GM12878 (cell line): ENCODE measurements around the gene NPC1.

Experiments
- CBX3 ChIP-seq: fragments of 200-600 bp; sonication (generic); IDR thresholded peaks from 2 replicates; pipeline ENCODE4 v1.6.1; 2016; ENCODE audit warnings: low read depth, borderline replicate concordance
- CTCF ChIP-seq, 3 experiments: IDR thresholded peaks in 2 of 3; conservative IDR thresholded peaks in 1 of 3; 2 replicates each; pipeline ENCODE4 v1.5.1; 2011; ENCODE audit warnings: low read depth in 3 of 3, low read length in 3 of 3, mild to moderate bottlenecking in 3 of 3, control low read depth in 2 of 3, moderate library complexity in 2 of 3, inconsistent platforms in 1 of 3, mixed read lengths in 1 of 3; ENCODE audit not compliant: control insufficient read depth in 2 of 3, insufficient read depth in 1 of 3; ENCODE audit errors: extremely low read depth in 1 of 3
- CUX1 ChIP-seq: IDR thresholded peaks from 2 replicates; pipeline ENCODE4 v1.6.1; 2012; ENCODE audit warnings: improper control_type of control experiment, low read depth, low read length; ENCODE audit not compliant: insufficient replicate concordance
- EZH2 ChIP-seq: IDR thresholded peaks from 2 replicates; pipeline ENCODE4 v1.6.1; 2012; ENCODE audit warnings: low read depth, mild to moderate bottlenecking, control low read depth, inconsistent platforms, low read length, borderline replicate concordance; ENCODE audit not compliant: control insufficient read depth
- NR2C2 ChIP-seq: IDR thresholded peaks from 2 replicates; pipeline ENCODE4 v1.6.1; 2011; ENCODE audit warnings: borderline replicate concordance, low read depth; ENCODE audit not compliant: control insufficient read depth, insufficient read length
- POLR2AphosphoS5 ChIP-seq: IDR thresholded peaks from 2 replicates; pipeline ENCODE4 v1.6.1; 2011; ENCODE audit warnings: mild to moderate bottlenecking, low read length, inconsistent platforms
- TBL1XR1 ChIP-seq: IDR thresholded peaks from 2 replicates; pipeline ENCODE4 v1.6.1; 2012; ENCODE audit warnings: low read depth, low read length, improper control_type of control experiment
- TCF12 ChIP-seq: IDR thresholded peaks from 2 replicates; pipeline ENCODE4 v1.6.1; 2011; ENCODE audit warnings: low read depth, mild to moderate bottlenecking, low read length
- YY1 ChIP-seq: IDR thresholded peaks from 2 replicates; pipeline ENCODE4 v1.6.1; 2011; ENCODE audit warnings: low read depth, mild to moderate bottlenecking, low read length
- ZNF274 ChIP-seq: IDR thresholded peaks from one replicate; pipeline ENCODE4 v1.8.0; 2011; ENCODE audit not compliant: insufficient read length, insufficient read depth

- TF ChIP-seq CBX3 (no peak), EZH2 (no peak), POLR2AphosphoS5 (no peak), TBL1XR1 (no peak), ZNF274 (no peak), CTCF (IDR thresholded peaks at IDR 0.05 in 2 of 3, conservative IDR thresholded peaks at IDR 0.05 in 1 of 3; ENCODE audit: control insufficient read depth in 2 of 3, extremely low read depth in 1 of 3, insufficient read depth in 1 of 3, low read depth in 3 of 3, low read length in 3 of 3) (no peak), YY1 (no peak), NR2C2 (no peak), CUX1 (no peak), TCF12 (no peak)
Observed at GRCh38 chr18:23529604-23530003, 56.7 kb downstream of the NPC1 start.
